C4-2B (cell line): ENCODE measurements around the gene CDK14.

Experiments used
- H3K27ac ChIP-seq: fragments of 450-650 bp; 2 replicates; pipeline ENCODE4 v1.5.1; 2017
- CTCF ChIP-seq: fragments of 450-650 bp; conservative IDR thresholded peaks from 2 replicates; pipeline ENCODE4 v1.5.1; 2017; ENCODE audit warnings: mild to moderate bottlenecking
- ZFX ChIP-seq: fragments of 450-650 bp; IDR thresholded peaks from 2 replicates; pipeline ENCODE4 v1.6.1; 2017

The CDK14 gene

GRCh38 chr7:91064052-91064451, 467.9 kb downstream of the CDK14 start:
- TF ChIP-seq CTCF (no peak), ZFX (no peak)
- no peak overlapping the region for H3K27ac ChIP-seq

GRCh38 chr7:91064938-91065337, 468.8 kb downstream of the CDK14 start:
- no peak overlapping the region for H3K27ac ChIP-seq
- no peak for TF ChIP-seq CTCF
- no peak for TF ChIP-seq ZFX

GRCh38 chr7:91066627-91067026, 470.5 kb downstream of the CDK14 start:
- no peak for TF ChIP-seq CTCF
- no peak for TF ChIP-seq ZFX
- H3K27ac ChIP-seq, result no peak overlapping the region

GRCh38 chr7:91067242-91067641, 471.1 kb downstream of the CDK14 start:
- no peak for TF ChIP-seq CTCF
- H3K27ac ChIP-seq, result no peak overlapping the region

- no peak overlapping the region for H3K27ac ChIP-seq
- no peak for TF ChIP-seq CTCF
Measured at GRCh38 chr7:91068136-91068795, 472.1 kb downstream of the CDK14 start.

GRCh38 chr7:91069146-91069545, 473.0 kb downstream of the CDK14 start:
- TF ChIP-seq ZFX (no peak), CTCF (no peak)
- no peak overlapping the region for H3K27ac ChIP-seq

GRCh38 chr7:91079487-91079886, 483.4 kb downstream of the CDK14 start:
- H3K27ac ChIP-seq, result no peak overlapping the region
- TF ChIP-seq CTCF (no peak), ZFX (no peak)
